ENCODE measurements around the gene DNAJC24.

The DNAJC24 gene

DNA sequence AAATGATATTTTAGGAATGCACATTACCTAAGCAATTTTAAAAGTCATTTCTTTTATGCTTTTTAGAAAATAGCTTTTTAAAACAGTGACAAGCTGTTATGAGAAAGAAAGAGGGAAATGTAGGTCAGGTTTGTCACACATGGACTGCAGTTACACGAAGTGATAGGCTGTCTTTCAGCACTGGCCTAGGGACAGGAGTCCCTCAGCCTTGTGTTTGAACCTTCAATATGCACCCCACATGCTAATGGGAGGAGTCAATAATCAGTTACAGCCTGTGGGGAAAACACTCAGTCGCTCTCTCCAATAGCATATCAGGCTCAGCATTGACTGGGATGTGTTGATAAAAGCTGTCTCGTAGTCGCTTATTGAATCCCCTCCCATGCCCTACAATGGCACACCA, 45.8 kb downstream of the DNAJC24 start:
- no peak for FAIRE-seq

DNA sequence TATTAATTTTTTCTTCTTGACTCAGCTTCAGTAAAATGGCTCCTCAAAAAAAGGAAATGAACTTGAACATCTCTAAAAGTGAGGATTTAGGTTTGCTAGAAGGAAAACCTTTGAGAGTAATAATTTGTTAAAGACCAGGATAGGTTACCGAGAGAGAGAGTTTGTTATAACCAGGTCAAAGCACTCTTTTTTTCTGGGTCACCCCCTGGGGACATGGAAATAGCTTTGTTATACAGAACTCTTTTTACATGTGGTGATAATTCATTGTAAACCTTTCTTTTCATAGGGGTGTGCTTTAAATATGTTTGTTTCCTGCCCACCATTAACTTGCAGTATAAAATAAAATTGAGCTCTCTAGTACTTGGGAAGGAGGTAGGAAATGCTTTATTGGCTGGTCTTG, 47.7 kb downstream of the DNAJC24 start:
- no peak for FAIRE-seq

DNA sequence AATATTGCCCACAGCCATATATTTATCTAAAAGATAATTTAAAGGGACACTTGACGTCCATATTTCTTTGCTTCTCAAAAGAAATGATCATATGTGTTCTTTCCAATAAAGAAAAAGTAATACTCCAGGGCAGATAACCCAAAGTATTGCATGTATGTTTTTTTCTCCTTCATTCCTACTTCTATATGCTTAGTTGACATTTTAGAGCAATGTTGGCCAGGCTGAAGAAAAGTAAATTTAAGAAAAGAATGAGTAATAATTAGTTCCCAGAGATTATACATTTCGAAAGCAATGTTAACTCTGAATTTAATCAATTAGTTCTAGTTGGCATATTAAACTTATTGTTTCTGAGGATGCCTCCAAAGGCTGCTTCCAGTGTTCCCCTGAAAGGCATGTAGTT, 48.2 kb downstream of the DNAJC24 start:
- no peak for FAIRE-seq

DNA sequence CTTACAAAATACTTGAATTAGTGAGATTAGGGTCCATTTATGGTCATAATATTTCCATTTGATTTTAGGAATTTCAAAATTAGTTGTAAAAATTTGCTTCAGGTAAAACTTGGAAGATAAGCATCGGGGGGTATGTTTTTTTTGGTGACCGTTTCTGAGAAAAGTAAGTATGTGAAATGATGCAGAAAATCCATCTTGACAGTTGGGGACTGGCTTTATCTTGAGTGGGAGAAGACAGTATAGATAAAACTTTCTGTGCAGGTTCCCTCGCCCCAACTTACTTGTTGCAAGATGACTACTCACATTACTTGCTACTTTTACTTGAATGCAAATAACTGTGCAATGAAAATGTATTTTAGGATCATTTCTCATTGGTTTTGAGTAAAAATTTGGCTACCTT, 49.5 kb downstream of the DNAJC24 start:
- no peak for FAIRE-seq

DNA sequence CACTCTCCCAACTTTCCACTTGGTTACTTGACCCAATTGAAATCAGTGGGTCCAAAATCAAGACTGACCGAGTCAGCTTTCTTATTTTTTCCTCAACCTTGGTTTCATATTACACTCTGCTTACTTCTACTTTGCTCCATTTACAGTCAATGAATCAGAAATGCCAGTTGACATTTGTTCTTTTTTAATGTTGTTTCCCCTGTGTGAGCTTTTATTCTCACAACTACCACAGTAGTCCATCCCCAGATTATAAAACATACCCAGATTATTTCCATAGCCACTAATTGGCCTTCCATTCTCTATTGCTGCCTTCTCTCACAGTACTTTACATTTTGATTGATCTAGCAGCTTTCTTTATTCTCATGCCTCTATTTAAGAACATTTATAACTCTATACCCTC, 50.0 kb downstream of the DNAJC24 start:
- no peak for FAIRE-seq

DNA sequence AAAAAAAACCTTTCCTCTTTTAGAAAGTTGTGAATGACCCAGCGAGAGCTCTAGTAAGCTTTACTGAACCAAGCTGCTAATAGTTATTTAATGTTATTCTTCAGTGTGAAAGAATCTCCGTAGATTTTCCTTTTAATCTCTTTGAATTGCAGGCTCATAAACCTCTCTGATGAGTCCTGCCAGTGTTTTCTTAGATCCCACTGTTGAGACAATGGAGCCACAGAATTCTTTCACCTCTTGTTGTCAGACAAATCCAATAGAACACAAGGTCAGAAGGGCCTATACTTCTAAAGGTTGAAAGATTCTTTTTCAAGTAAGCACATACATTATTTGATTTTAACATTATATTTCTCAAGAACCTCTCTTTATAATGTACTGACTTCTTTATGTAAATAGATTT, 52.2 kb downstream of the DNAJC24 start:
- no peak for FAIRE-seq

DNA sequence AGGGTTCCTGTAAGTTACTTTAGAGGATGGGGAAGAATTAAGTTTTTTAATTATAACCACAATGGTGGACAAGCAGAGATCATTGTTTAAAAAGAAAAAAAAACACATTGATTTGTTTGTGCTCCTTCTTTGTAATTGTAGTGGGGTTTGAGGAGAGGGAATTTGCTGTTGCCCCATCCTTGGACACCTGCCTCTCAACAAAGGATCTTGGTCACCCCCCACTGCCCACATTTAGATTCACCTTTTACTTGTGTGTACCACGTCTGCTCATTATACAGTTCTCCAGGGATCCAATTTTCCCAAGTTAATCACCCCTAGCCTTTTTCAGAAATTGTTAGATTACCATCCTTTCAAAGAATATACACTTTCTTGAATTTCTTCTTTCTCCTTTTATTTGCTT, 53.0 kb downstream of the DNAJC24 start:
- FAIRE-seq = no peak

DNA sequence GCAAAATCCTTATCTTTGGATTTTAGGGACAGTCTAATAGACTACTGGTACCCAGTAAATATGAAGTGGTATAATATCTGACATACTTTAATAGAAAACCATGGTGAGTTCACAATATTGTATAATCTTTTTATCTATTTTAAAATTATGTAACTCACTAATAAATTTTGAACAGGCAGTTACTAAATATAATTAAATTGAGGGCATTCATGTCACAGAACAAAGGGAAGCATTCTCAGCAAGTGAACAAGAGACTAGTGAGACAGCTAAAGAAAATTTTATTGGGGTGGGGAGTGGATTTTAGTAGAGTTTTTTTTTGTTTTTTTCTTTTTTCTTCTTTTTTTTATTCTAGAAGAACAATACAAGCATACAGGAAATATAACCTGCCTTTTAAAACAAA, 55.0 kb downstream of the DNAJC24 start:
- no peak for FAIRE-seq

DNA sequence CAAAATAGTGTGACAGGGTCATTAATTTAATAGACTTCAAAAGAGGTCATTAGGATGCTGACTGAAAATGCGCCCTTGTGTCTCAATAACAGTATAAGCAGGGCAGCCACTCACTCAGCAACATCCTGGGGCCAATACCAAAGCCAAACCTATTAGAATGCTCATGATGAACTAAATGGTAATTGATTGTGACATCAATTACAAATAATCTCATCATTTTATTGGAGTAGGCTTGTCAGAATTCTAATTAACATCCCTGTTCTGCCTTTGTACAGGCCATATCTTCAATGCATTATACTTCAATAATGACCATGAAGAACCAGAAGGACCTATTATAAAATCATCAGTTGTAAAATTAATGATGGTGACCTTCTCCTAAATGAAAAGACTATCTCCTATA, 64.2 kb downstream of the DNAJC24 start:
- no peak for FAIRE-seq

DNA sequence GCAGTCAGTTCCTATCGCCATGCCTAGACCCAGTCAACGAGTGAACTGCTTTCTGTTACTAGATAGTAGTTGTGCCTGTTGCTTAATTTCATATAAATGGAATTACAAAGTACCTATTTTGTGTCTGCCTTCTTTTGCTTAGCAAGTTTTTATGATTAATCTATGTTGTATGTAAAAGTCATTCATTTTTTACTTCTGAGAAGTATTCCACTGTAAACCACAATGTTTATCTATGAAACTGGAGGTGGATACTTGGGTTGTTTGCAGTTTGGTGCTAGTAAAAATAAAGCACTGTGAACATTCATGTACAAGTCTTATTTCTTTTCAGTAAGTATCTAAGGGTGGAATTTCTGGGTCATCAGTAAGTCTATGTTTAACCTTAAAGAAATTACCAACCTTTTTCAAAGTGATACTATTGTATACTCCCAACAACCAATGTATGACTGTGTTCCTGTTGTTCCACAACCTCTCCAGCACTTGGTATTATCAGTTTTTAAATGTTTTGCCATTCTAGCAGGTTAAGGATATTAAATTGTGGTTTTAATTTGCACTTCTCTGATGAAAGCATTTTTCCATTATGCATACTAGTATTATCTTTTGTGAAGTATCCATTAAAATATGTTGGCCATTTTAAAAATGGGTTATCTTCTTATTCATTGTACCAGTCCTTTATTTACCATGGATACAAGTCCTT, 68.2 kb downstream of the DNAJC24 start:
- no peak for FAIRE-seq

DNA sequence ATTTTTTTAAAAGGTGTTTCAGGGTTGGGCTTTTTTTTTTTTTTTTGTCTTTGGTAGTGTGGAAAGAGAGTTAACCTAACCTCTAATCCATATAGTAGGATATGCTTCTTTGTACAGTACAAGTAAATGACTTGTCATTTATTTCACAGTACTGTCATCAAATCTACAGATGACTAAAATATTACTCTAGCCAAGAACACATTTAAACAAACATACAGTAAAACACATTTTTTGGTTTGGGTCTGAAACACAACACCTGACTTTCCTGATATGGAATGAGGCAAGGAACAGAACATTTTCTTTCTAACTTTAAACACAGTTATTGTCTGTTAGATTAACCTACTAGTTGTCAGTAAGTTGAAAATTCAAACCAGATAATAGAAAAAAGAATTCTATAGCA, 71.6 kb downstream of the DNAJC24 start:
- FAIRE-seq = no peak

DNA sequence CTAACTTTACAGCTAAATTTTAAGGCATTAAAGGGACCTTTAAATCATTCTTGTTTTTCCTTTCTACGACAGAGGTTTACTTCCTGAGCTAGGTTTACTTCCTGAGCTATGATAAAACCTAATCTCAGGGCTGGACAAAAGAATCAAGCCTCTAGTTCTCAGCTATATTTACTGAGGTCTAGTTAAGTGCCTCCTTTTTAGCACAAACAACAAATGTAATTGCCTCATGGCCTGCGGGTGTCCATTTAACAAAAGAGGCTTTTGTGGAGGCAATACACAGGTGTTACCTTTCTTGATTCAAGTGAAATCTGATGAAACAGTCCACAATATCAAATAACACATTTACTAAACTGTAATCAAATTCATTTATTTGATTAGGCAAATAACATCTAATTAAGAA, 72.4 kb downstream of the DNAJC24 start:
- no peak for FAIRE-seq

DNA sequence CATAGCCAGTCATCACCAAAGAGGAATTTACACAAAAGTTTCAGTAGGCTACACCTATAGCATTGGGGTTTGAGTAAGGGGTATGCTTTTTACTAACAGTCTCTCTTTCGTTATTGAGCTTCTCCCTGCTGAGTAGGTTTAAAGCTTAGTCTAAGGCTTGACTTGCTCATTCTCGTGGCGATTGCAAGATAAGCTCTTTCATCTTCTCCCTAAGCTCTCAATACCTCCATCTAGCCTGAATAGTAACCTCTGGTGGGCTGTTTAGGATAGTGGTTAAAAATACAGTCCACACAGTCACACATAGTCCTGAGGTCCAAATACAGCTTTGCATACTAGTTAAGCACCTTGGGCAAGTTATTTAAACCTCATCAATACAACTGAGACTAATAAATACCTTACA, 74.1 kb downstream of the DNAJC24 start:
- no peak for FAIRE-seq

DNA sequence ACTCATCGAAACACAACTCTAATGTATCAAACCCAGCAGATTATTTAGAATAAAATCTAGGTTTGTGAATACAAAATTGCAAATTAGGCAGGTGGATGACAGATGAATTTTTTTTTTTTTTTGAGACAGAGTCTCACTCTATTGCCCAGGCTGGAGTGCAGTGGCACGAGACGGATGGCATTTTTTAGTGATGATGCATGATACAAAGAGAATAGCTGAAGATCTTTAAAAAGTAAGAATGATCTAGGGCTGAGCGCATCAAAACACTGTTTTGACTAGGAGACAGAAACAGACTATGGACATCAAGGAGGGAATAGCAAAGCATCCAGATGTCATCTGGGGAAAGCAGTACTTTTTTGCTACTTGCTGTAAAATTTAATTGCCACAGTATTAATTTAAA, 76.0 kb downstream of the DNAJC24 start:
- FAIRE-seq = no peak

DNA sequence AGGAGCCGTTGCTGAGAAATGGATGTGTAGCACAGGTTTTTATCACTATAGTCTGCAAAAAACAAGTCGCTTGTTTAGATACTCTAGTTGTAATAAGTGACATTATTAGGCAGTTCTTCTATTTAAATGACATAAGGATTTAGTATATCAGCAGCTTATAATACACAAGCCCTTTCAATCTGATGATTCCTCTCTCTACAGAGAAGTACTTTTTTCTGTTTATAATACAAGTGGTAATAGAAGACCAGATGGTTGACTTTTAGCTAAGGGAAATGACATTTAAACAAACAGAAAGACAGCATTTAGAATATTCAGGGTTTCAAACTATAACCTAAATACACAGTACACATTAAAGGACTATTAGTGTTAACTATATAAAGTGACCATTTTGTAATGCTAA, 79.4 kb downstream of the DNAJC24 start:
- FAIRE-seq = no peak

DNA sequence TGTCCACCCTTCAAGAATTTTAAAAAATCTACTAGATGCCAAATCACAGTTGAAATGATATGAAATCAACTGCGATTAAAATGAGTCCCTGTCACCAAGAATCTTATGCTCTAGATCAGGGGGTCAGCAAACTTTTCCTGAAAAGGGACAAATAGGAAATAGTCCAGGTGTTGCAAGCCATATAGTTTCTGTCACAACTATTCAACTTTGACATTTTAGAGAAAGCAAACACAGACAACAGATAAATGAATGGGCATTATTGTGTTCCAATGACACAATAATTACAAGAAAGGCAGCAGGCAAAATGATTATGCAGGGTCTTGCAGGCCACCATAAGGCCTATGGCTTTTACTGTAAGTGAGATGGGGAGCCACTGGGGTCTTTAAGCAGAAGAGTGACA, 81.2 kb downstream of the DNAJC24 start:
- FAIRE-seq = no peak

DNA sequence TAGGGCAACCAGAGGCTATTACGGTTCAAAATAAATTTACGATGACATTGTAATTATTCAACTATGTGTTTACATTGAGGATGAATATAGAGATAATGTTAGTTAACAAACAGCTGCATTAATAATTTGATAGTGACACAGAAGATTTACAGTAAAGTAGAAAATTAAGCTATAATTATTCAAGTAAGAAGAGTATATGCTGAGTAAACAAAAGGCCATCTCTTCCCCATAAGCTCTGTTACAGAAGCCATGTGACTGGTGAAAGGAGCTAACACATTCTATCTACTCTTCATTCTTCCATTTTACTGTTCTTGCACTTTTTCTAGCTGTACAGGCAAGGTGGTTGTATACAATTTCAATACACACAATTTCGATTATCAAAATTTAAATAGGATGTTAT, 85.5 kb downstream of the DNAJC24 start:
- no peak for FAIRE-seq

DNA sequence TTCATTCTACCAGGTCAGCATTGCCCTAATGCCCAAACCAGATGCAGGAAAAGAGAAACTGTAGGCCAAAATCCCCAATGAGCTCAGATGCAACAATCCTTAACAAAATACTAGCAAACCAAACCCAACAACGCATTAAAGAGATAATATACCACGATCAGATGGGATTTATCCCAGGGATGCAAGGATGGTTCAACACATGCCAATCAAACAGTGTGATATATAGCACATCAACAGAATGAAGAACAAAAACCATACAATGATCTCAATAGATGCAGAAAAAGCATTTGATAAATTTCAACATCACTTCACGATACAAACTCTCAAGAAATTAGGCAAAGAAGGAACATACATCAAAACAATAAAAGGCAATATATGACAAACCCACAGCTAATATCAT, 94.8 kb downstream of the DNAJC24 start:
- FAIRE-seq = no peak

DNA sequence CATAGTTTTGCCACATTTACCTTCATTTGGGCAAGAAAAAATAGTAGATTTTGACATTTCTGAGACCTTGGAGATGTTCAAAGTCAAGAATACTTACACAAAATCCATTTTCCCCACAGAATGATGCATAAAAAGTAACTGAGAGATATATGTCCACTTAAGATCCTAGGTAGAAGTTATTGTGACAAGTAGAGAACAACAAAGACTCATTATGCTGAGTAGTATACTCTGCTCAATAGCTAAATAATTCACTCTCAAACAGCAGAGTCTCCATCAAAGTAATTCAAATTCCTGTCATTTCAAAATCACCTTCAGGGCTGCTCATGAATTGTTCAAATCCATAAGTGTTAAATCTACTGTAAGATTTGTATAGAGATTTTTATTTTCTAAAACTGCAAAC, 104.4 kb downstream of the DNAJC24 start:
- no peak for FAIRE-seq

DNA sequence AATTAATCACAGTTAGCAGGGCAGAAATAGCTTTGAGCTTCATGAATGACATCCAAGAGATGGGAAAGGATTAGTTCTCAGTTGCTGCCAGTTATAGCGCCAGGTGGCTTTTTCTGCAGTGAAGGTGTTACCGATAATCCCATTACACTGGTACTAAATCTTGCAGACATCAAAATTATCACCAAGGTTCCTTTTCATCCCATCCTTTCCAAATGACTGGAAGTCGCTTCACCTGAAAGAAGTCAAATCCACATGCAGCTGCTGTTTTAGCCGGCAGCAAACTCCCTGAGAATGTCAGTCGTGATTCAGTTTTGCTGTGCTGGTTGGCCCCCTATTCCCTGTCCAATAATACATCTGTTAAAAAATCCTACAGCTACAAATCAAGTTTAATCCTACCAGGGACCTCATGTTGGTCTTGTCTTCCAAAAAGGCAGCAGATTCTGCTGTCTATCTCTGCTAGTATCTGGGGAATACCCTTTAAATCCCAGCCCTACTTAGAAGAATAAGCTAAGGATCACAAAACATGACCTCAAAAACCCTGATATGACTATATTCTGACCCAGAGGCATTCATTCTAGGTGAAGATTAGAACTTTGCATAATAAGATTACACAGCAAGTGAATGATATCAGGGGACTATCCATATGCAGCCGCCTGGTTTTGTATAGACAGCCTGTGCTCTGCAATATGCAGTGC, 108.0 kb downstream of the DNAJC24 start:
- no peak for FAIRE-seq

DNA sequence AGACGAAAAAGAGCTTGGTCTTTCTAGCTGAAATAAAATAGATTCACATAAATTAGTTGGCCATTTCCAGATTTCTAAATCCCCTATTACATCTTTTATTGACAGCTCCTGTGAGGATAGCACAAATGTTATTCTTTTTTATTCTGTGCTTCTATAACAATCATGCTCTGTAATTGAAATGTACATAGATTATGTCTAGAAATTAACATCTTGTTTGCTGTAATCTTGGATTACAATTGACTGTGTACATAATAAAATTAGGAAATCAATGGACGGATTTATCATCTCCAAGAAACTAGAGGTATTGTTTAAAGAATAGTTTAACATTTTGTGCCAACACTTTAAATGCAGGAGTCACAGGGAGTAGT, 108.5 kb downstream of the DNAJC24 start:
- no peak for FAIRE-seq

DNA sequence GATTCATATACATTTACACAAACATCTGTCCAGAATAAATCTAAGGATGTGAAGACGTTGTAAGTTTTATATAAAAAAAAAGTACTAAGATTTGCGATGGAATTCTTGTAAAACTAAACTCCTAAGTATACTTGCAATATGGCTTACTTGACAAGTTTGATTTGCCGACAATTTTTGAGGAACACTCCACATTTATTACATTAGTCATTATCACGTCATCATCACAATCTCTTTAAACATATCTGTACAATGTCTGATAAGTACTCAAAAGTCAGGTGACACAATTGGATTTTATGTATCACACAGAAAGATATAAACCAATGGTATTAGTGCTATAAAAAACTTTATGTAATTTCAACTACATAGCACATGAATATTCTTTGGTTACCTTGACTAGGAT, 109.4 kb downstream of the DNAJC24 start:
- FAIRE-seq = no peak

DNA sequence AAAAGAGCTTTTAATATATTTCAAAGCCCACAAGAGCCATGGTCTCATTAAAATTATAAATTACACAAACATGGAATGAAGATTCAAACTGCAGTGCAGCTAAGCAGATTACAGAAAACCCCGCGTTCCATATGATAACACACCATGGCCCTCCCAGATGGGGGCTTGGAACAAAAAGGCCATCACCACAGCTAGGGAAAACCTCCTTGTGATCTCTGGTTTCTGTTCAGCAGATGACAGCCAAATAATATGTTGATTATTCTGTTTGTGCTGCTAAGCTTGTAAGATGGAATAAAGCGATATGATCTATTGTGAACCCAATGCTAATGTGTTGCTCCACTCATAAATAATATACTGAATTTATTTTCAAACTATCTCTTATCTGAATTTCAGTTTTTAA, 111.3 kb downstream of the DNAJC24 start:
- FAIRE-seq = no peak
